ENCODE results near the gene IL27RA. TPM values are rescaled to one million over a fixed set of nuclear protein-coding genes. Genes with fewer than 3 reads are reported as not detected.

IL27RA gene
- total and polyA plus RNA-seq, 2 donors, result 19.1 to 37.6 TPM

- Histone ChIP-seq H3K9me3 (ENCODE audit: control insufficient read depth in 2 of 2, insufficient read depth in 1 of 2, low read length in 1 of 2) (no peaks in the 10 kb centered on the region), H3K27ac (ENCODE audit: low read depth in 1 of 2, low read length in 1 of 2) (no peak overlapping the region), H3K36me3 (ENCODE audit: control insufficient read depth in 2 of 2, insufficient read depth in 2 of 2, low read length in 1 of 2) (peaks cover 25 to 46% of the 10 kb centered on the region in 2 donors), H3K4me1 (ENCODE audit: control insufficient read depth in 2 of 2, insufficient read depth in 2 of 2, low read length in 2 of 2) (peaks cover 12 to 24% of the 10 kb centered on the region in 2 donors), H3K27me3 (ENCODE audit: control insufficient read depth in 2 of 2, insufficient read depth in 1 of 2, low read length in 1 of 2) (no peaks in the 10 kb centered on the region), H3K4me3 (ENCODE audit: low read length in 2 of 2) (no peak overlapping the region)
- 97% methylated on average over 5 of the region's 5 CpGs for WGBS
- no peak for DNase-seq (ENCODE audit: low read depth in 6 of 9, low spot score in 9 of 9)
Observed at GRCh38 chr19:14086098-14086497, 54.5 kb downstream of the IL27RA start.

- Histone ChIP-seq H3K27me3 (ENCODE audit: control insufficient read depth in 2 of 2, insufficient read depth in 1 of 2, low read length in 1 of 2) (no peaks in the 10 kb centered on the region), H3K4me3 (ENCODE audit: low read length in 2 of 2) (peak overlapping the region; percentile 42 to 89), H3K36me3 (ENCODE audit: control insufficient read depth in 2 of 2, insufficient read depth in 2 of 2, low read length in 1 of 2) (peaks cover 25 to 42% of the 10 kb centered on the region in 2 donors), H3K4me1 (ENCODE audit: control insufficient read depth in 2 of 2, insufficient read depth in 2 of 2, low read length in 2 of 2) (peaks cover 7 to 26% of the 10 kb centered on the region in 2 donors), H3K27ac (ENCODE audit: low read depth in 1 of 2, low read length in 1 of 2) (peak overlapping the region in 1 of 2 donors; percentile 53), H3K9me3 (ENCODE audit: control insufficient read depth in 2 of 2, insufficient read depth in 1 of 2, low read length in 1 of 2) (peaks cover 2 to 12% of the 10 kb centered on the region in 2 donors)
- 96% methylated on average over 30 of the region's 30 CpGs for WGBS
- no peak for DNase-seq (ENCODE audit: low read depth in 6 of 9, low spot score in 9 of 9)
Observed at GRCh38 chr19:14088634-14089411, 57.3 kb downstream of the IL27RA start.

- H3K4me3 ChIP-seq (ENCODE audit: low read length in 2 of 2), result peak overlapping the region; percentile 42 to 89
- DNase-seq (ENCODE audit: low read depth in 6 of 9, low spot score in 9 of 9), result peak in 3 of 9 donors; percentile 39 to 71 (median 58)
- H3K9me3 ChIP-seq (ENCODE audit: control insufficient read depth in 2 of 2, insufficient read depth in 1 of 2, low read length in 1 of 2), result peaks cover 2 to 13% of the 10 kb centered on the region in 2 donors
- WGBS, result 41% methylated on average over 16 of the region's 16 CpGs
- peaks cover 7 to 26% of the 10 kb centered on the region in 2 donors for H3K4me1 ChIP-seq (ENCODE audit: control insufficient read depth in 2 of 2, insufficient read depth in 2 of 2, low read length in 2 of 2)
- H3K27me3 ChIP-seq (ENCODE audit: control insufficient read depth in 2 of 2, insufficient read depth in 1 of 2, low read length in 1 of 2), result no peaks in the 10 kb centered on the region
- peaks cover 25 to 39% of the 10 kb centered on the region in 2 donors for H3K36me3 ChIP-seq (ENCODE audit: control insufficient read depth in 2 of 2, insufficient read depth in 2 of 2, low read length in 1 of 2)
- H3K27ac ChIP-seq (ENCODE audit: low read depth in 1 of 2, low read length in 1 of 2), result no peak overlapping the region
Observed at GRCh38 chr19:14089412-14089661, 57.8 kb downstream of the IL27RA start.

GRCh38 chr19:14089662-14090508, 58.3 kb downstream of the IL27RA start:
- Histone ChIP-seq H3K9me3 (ENCODE audit: control insufficient read depth in 2 of 2, insufficient read depth in 1 of 2, low read length in 1 of 2) (peaks cover 2 to 13% of the 10 kb centered on the region in 2 donors), H3K36me3 (ENCODE audit: control insufficient read depth in 2 of 2, insufficient read depth in 2 of 2, low read length in 1 of 2) (peaks cover 25 to 39% of the 10 kb centered on the region in 2 donors), H3K27me3 (ENCODE audit: control insufficient read depth in 2 of 2, insufficient read depth in 1 of 2, low read length in 1 of 2) (no peaks in the 10 kb centered on the region), H3K4me3 (ENCODE audit: low read length in 2 of 2) (peak overlapping the region; percentile 54 to 89), H3K4me1 (ENCODE audit: control insufficient read depth in 2 of 2, insufficient read depth in 2 of 2, low read length in 2 of 2) (peaks cover 7 to 26% of the 10 kb centered on the region in 2 donors), H3K27ac (ENCODE audit: low read depth in 1 of 2, low read length in 1 of 2) (peak overlapping the region; percentile 55 to 84)
- WGBS, result under 1% methylated on average over 142 of the region's 142 CpGs
- DNase-seq (ENCODE audit: low read depth in 6 of 9, low spot score in 9 of 9), result peak in 3 of 9 donors; percentile 42 to 67 (median 52)

GRCh38 chr19:14090509-14091080, 59.0 kb downstream of the IL27RA start, which contains the start of gene SAMD1:
SAMD1 (minus strand) TSS chr19:14090751.
- peaks cover 2 to 13% of the 10 kb centered on the region in 2 donors for H3K9me3 ChIP-seq (ENCODE audit: control insufficient read depth in 2 of 2, insufficient read depth in 1 of 2, low read length in 1 of 2)
- peak within 1 kb of the TSS; percentile 95 to 96 for H3K27ac ChIP-seq (ENCODE audit: low read depth in 1 of 2, low read length in 1 of 2)
- H3K4me1 ChIP-seq (ENCODE audit: control insufficient read depth in 2 of 2, insufficient read depth in 2 of 2, low read length in 2 of 2), result peaks cover 7 to 26% of the 10 kb centered on the region in 2 donors
- DNase-seq (ENCODE audit: low read depth in 6 of 9, low spot score in 9 of 9), result peak in 7 of 9 donors; percentile 60 to 94 (median 86)
- WGBS, result under 1% methylated on average over 58 of the region's 65 CpGs
- peak within 1 kb of the TSS; percentile 72 to 89 for H3K4me3 ChIP-seq (ENCODE audit: low read length in 2 of 2)
- H3K36me3 ChIP-seq (ENCODE audit: control insufficient read depth in 2 of 2, insufficient read depth in 2 of 2, low read length in 1 of 2), result peaks cover 19 to 33% of the 10 kb centered on the region in 2 donors
- no peaks in the 10 kb centered on the region for H3K27me3 ChIP-seq (ENCODE audit: control insufficient read depth in 2 of 2, insufficient read depth in 1 of 2, low read length in 1 of 2)

- Histone ChIP-seq H3K36me3 (ENCODE audit: control insufficient read depth in 2 of 2, insufficient read depth in 2 of 2, low read length in 1 of 2) (peaks cover 22 to 27% of the 10 kb centered on the region in 2 donors), H3K4me1 (ENCODE audit: control insufficient read depth in 2 of 2, insufficient read depth in 2 of 2, low read length in 2 of 2) (peaks cover 7 to 26% of the 10 kb centered on the region in 2 donors), H3K4me3 (ENCODE audit: low read length in 2 of 2) (peak overlapping the region; percentile 72 to 89), H3K27me3 (ENCODE audit: control insufficient read depth in 2 of 2, insufficient read depth in 1 of 2, low read length in 1 of 2) (no peaks in the 10 kb centered on the region), H3K9me3 (ENCODE audit: control insufficient read depth in 2 of 2, insufficient read depth in 1 of 2, low read length in 1 of 2) (peaks cover 2 to 13% of the 10 kb centered on the region in 2 donors), H3K27ac (ENCODE audit: low read depth in 1 of 2, low read length in 1 of 2) (peak overlapping the region; percentile 95 to 96)
- WGBS, result under 1% methylated on average over 72 of the region's 72 CpGs
- peak in 7 of 9 donors; percentile 61 to 91 (median 70) for DNase-seq (ENCODE audit: low read depth in 6 of 9, low spot score in 9 of 9)
Observed at GRCh38 chr19:14091081-14091812, 59.7 kb downstream of the IL27RA start.

- Histone ChIP-seq H3K36me3 (ENCODE audit: control insufficient read depth in 2 of 2, insufficient read depth in 2 of 2, low read length in 1 of 2) (peaks cover 22 to 27% of the 10 kb centered on the region in 2 donors), H3K4me1 (ENCODE audit: control insufficient read depth in 2 of 2, insufficient read depth in 2 of 2, low read length in 2 of 2) (peaks cover 7 to 26% of the 10 kb centered on the region in 2 donors), H3K27me3 (ENCODE audit: control insufficient read depth in 2 of 2, insufficient read depth in 1 of 2, low read length in 1 of 2) (no peaks in the 10 kb centered on the region), H3K9me3 (ENCODE audit: control insufficient read depth in 2 of 2, insufficient read depth in 1 of 2, low read length in 1 of 2) (peaks cover 2 to 16% of the 10 kb centered on the region in 2 donors), H3K27ac (ENCODE audit: low read depth in 1 of 2, low read length in 1 of 2) (peak overlapping the region; percentile 95 to 96), H3K4me3 (ENCODE audit: low read length in 2 of 2) (peak overlapping the region; percentile 72 to 89)
- WGBS, result 10% methylated on average over 15 of the region's 15 CpGs
- peak in 6 of 9 donors; percentile 61 to 91 (median 75) for DNase-seq (ENCODE audit: low read depth in 6 of 9, low spot score in 9 of 9)
Observed at GRCh38 chr19:14091813-14092462, 60.4 kb downstream of the IL27RA start.
